Testis (tissue), 3 donors: ENCODE results near the gene RYR3. TPM values are rescaled to one million over a fixed set of nuclear protein-coding genes. Genes with fewer than 3 reads are reported as not detected.

Source experiments
- DNase-seq: peaks from one replicate; pipeline ENCODE4 v3.0.0-alpha.2; 2019
- H3K27ac ChIP-seq, 2 donors: fragments of 200-600 bp; sonication (generic); one replicate each; pipeline ENCODE4 v1.5.1; 2019
- H3K27me3 ChIP-seq: fragments of 200-600 bp; sonication (generic); one replicate; pipeline ENCODE4 v1.5.1; 2019
- H3K36me3 ChIP-seq: fragments of 200-600 bp; sonication (generic); one replicate; pipeline ENCODE4 v1.5.1; 2017; ENCODE audit warnings: low read depth; ENCODE audit errors: missing control alignments
- H3K4me1 ChIP-seq: fragments of 200-600 bp; sonication (generic); one replicate; pipeline ENCODE4 v1.5.1; 2019
- H3K4me3 ChIP-seq, 2 donors: fragments of 200-600 bp; sonication (generic); one replicate each; pipeline ENCODE4 v1.5.1; 2017 to 2019
- H3K9me3 ChIP-seq: fragments of 200-600 bp; sonication (generic); one replicate; pipeline ENCODE4 v1.5.1; 2017
- POLR2A ChIP-seq: fragments of 450-650 bp; IDR thresholded peaks from one replicate; pipeline ENCODE4 v1.6.1; 2017; ENCODE audit warnings: antibody characterized with exemption, mild to moderate bottlenecking, moderate library complexity
- WGBS, 2 donors: methylation state at CpG; one replicate each; pipeline ENCODE4 v1.1.5; 2018; 5-methylcytosine and 5-hydroxymethylcytosine counted together
- intact Hi-C: fragments of 100-400 bp; cut with DNase I; formaldehyde crosslinking; loops from one replicate; pipeline ENCODE4 v1.15.1; 2023; ENCODE audit warnings: low total_unique reads
- polyA plus RNA-seq: library from polyadenylated mRNA; stranded (reverse); fragments of 350-450 nt; fragmentation: Illumina TruSeq; extraction: RNeasy Lipid Tissue Mini Kit (QIAGEN cat#74804); gene quantifications from one replicate; pipeline ENCODE4 v1.2.3, GENCODE V29; 2014; ENCODE audit warnings: low read depth, low replicate concordance; ENCODE audit not compliant: insufficient read depth
- total RNA-seq, 2 donors: library from RNA; depleted of rRNA; stranded (reverse); fragments of >200 nt; gene quantifications; one replicate each; pipeline ENCODE4 v1.2.3, GENCODE V29; 2016
- TF ChIP-seq, protein P1 (sequence below), 3 experiments: fragments of 450-650 bp in 2 of 3; fragments of 200-600 bp in 1 of 3; sonication (generic) in 1 of 3; IDR thresholded peaks; one replicate each; pipeline ENCODE4 v1.5.1; 2016 to 2019; ENCODE audit warnings: antibody characterized with exemption in 3 of 3, mild to moderate bottlenecking in 2 of 3, moderate library complexity in 1 of 3

RYR3 gene
- total and polyA plus RNA-seq, 3 donors from 2014 or later, result 4.3 to 7.6 (median 4.4) TPM

DNA sequence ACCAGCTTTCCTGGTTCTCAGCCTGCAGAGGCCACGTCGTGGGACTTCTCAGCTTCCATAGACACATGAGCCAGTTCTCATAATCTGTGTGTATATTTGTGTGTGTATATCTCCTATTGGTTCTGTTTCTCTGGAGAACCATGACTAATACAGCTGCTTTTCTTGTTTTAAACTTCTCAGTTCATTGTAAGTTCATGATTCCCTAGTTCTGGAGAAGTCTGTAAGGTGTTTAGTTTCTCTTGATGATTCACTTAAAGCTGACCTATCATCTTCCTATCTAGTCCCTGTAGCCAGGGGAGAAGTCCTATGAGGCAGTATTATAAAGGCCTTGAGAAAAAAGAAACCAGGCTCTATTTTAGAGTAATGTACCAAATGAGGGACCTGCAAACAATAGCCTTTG, 147.7 kb downstream of the RYR3 start:
- intact Hi-C loops, result no loop called here
- no peak overlapping the region for H3K27ac ChIP-seq
- no peak for DNase-seq

DNA sequence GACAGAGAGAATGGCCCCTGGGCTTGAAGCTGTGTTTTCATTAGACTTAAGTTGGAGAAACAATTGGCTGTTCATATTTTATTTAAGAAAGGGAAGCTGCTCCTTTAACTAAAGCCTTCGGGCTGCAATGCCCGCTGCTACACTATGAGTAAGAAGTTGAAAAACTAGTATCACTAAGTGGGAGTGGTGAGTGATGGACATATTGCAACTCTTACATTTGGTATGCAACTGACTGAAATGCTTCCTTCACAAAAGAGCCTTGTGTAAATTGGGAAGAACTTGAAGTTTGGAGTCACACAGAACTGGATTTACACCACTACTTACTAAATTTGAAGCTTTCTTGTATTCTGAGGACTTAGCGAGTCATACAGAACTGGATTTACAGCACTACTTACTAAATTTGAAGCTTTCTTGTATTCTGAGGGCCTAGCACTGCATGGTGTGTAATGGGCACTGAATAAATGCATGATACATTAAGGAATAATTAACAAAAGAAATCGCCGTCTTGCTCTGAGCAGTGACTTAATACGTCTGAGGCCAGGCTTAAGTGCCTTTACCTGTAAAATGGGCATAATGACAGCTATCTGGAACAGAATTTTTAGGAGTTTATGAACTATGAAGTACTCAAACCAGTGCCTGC, 149.5 kb downstream of the RYR3 start:
- no peak overlapping the region for H3K4me3 ChIP-seq
- no peaks in the 10 kb centered on the region for H3K4me1 ChIP-seq
- no peaks in the 10 kb centered on the region for H3K36me3 ChIP-seq
- H3K27me3 ChIP-seq, result no peaks in the 10 kb centered on the region
- no peaks in the 10 kb centered on the region for H3K9me3 ChIP-seq
- no peak overlapping the region for H3K27ac ChIP-seq
- WGBS, 2 donors, result 81 to 85% methylated on average over 6 of the region's 6 CpGs
- TF ChIP-seq POLR2A, result no peak
- TF ChIP-seq, protein P1, sequence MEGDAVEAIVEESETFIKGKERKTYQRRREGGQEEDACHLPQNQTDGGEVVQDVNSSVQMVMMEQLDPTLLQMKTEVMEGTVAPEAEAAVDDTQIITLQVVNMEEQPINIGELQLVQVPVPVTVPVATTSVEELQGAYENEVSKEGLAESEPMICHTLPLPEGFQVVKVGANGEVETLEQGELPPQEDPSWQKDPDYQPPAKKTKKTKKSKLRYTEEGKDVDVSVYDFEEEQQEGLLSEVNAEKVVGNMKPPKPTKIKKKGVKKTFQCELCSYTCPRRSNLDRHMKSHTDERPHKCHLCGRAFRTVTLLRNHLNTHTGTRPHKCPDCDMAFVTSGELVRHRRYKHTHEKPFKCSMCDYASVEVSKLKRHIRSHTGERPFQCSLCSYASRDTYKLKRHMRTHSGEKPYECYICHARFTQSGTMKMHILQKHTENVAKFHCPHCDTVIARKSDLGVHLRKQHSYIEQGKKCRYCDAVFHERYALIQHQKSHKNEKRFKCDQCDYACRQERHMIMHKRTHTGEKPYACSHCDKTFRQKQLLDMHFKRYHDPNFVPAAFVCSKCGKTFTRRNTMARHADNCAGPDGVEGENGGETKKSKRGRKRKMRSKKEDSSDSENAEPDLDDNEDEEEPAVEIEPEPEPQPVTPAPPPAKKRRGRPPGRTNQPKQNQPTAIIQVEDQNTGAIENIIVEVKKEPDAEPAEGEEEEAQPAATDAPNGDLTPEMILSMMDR (IDR thresholded peaks at IDR 0.05), result no peak
- intact Hi-C loops, result no loop called here
- no peak for DNase-seq

More for the DNA sequence above, 147.7 kb downstream of the RYR3 start:
- no peaks in the 10 kb centered on the region for H3K9me3 ChIP-seq
- 87 to 92% methylated on average over 2 of the region's 2 CpGs for WGBS, 2 donors
- H3K4me3 ChIP-seq, result no peak overlapping the region
- TF ChIP-seq POLR2A, result no peak
- TF ChIP-seq, protein P1 (IDR thresholded peaks at IDR 0.05), result no peak
- H3K36me3 ChIP-seq, result no peaks in the 10 kb centered on the region
- no peaks in the 10 kb centered on the region for H3K4me1 ChIP-seq
- no peaks in the 10 kb centered on the region for H3K27me3 ChIP-seq

DNA sequence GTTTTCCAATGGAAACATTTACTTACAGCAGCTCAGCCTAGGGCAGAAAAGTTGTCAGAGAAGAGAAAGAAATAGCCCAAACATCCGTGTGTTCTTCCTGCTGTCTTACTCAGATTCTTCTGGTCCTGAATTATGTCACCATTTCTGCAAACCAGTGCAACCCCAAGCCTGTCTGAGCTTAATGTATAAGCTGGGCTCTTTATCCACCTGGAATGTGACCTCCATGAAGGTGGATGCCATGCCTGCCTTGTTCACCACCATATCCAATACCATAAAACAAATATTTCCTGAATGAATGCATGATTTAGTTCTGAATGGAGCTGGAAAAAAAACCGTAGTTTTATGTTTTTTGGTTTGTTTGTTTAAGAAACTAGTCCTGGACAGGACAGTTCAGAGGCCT, 150.9 kb downstream of the RYR3 start:
- 78 to 82% methylated on average over 2 of the region's 2 CpGs for WGBS, 2 donors
- no peak for TF ChIP-seq POLR2A

DNA sequence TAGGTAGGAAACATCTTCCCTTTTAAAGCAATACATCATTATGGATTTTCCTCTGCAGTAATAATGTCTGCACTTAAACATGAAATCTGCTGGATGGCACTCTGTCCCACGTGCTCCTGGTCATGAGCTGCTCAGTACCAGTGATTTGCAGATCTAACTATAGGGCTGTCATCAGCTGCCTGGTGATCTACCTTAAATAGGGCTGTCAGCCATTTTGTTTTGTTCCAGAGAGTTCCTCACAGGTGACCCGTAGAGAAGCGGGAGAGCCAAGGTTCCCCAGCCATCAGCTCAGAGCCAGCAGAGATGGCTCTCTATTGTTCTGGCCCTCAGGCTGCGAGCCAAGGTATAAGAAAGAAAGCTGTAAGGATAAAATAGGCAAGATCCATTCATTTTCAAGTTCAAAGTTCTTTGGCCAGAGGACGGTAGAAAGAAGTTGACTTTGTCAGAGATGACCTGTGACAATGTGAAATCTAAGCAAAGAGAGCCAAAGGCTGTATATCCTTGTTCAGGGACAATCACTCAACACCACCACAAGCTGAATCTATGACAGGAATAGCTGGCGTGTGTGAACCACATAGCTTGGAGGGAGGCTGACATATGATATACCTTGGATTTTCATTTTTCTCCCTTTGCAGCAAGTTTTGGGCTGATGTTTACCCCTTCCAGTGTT, 156.5 kb downstream of the RYR3 start:
- intact Hi-C loops, result no loop called here
- Histone ChIP-seq H3K4me1 (no peaks in the 10 kb centered on the region), H3K9me3 (no peaks in the 10 kb centered on the region), H3K27ac (no peak overlapping the region), H3K27me3 (no peaks in the 10 kb centered on the region), H3K36me3 (no peaks in the 10 kb centered on the region), H3K4me3 (no peak overlapping the region)
- DNase-seq, result no peak
- 88% methylated on average over 6 of the region's 6 CpGs for WGBS, 2 donors
- TF ChIP-seq, protein P1 (IDR thresholded peaks at IDR 0.05), result no peak
- no peak for TF ChIP-seq POLR2A

More for the DNA sequence above, 150.9 kb downstream of the RYR3 start:
- intact Hi-C loops, result no loop called here
- H3K27me3 ChIP-seq, result no peaks in the 10 kb centered on the region
- H3K9me3 ChIP-seq, result no peaks in the 10 kb centered on the region
- H3K27ac ChIP-seq, result no peak overlapping the region
- H3K4me3 ChIP-seq, result no peak overlapping the region
- H3K4me1 ChIP-seq, result no peaks in the 10 kb centered on the region
- H3K36me3 ChIP-seq, result no peaks in the 10 kb centered on the region
- no peak for DNase-seq

DNA sequence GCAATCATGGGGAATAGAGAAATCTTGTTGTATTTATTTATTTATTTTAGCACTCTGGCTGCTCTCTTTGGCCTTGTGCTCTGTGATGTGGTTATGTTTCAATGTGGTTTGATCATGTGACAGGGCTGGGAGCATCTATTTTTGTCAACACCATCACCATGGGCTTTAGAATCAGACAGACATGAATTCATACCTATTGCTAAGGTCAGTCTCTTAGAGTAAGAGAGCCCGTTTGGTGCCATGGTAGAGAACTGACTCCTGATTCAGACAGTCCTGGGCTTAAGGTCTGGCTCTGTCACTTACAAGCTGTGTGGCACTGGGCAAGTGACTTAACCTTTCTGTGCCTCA, 157.0 kb downstream of the RYR3 start:
- Histone ChIP-seq H3K4me1 (no peaks in the 10 kb centered on the region), H3K4me3 (no peak overlapping the region), H3K36me3 (no peaks in the 10 kb centered on the region), H3K27ac (no peak overlapping the region), H3K27me3 (no peaks in the 10 kb centered on the region), H3K9me3 (no peaks in the 10 kb centered on the region)
- intact Hi-C loops, result no loop called here
- TF ChIP-seq POLR2A, result no peak
- TF ChIP-seq, protein P1 (IDR thresholded peaks at IDR 0.05), result no peak
- WGBS, 2 donors, result 80 to 83% methylated on average over 1 of the region's 1 CpG
- DNase-seq, result no peak
